Heart right ventricle (tissue), 16 donors: ENCODE results near the gene NPTXR. TPM values are rescaled to one million over a fixed set of nuclear protein-coding genes. Genes with fewer than 3 reads are reported as not detected.
"Not testable (repeated sequence)": the region's sequence is repeated elsewhere in the genome, so short reads cannot be mapped to it uniquely, and the experiment has no call there.

Experiments
- ATAC-seq, 8 donors: fragments of 200-7000 bp; cut with Tn5 transposase; one replicate each; pipeline ENCODE4 v1.9.1; 2020; ENCODE audit warnings: mild to moderate bottlenecking in 8 of 8, moderate library complexity in 8 of 8, moderate number of reproducible peaks in 1 of 8
- DNase-seq, 2 donors: peaks; one replicate each; pipeline ENCODE4 v3.0.0-alpha.2; 2020
- H3K27ac ChIP-seq, 10 donors: fragments of 200-600 bp; sonication (generic) in 2 of 10; one replicate each; pipeline versions ENCODE4 v1.5.0 to v1.8.0; 2020 to 2022; ENCODE audit warnings: mild to moderate bottlenecking in 3 of 10
- H3K27me3 ChIP-seq, 7 donors: fragments of 200-600 bp; one replicate each; pipeline ENCODE4 v1.8.0; 2021 to 2022; ENCODE audit warnings: mild to moderate bottlenecking in 2 of 7
- H3K36me3 ChIP-seq, 9 donors: fragments of 200-600 bp; sonication (generic) in 1 of 9; one replicate each; pipeline versions ENCODE4 v1.5.0 to v1.8.0; 2020 to 2022; ENCODE audit warnings: mild to moderate bottlenecking in 2 of 9
- H3K4me1 ChIP-seq, 9 donors: fragments of 200-600 bp; sonication (generic) in 1 of 9; one replicate each; pipeline versions ENCODE4 v1.5.0 to v1.8.0; 2020 to 2022; ENCODE audit warnings: mild to moderate bottlenecking in 4 of 9
- H3K4me3 ChIP-seq, 10 donors: fragments of 200-600 bp; sonication (generic) in 2 of 10; one replicate each; pipeline versions ENCODE4 v1.5.0 to v1.8.0; 2020 to 2022; ENCODE audit warnings: mild to moderate bottlenecking in 7 of 10, moderate library complexity in 2 of 10
- H3K9me3 ChIP-seq, 11 donors: fragments of 200-600 bp in 10 of 11; sonication (generic) in 2 of 11; one replicate each; pipeline versions ENCODE4 v1.5.0 to v1.8.0; 2013 to 2022; ENCODE audit warnings: mild to moderate bottlenecking in 2 of 11, control low read depth in 1 of 11, moderate library complexity in 1 of 11
- WGBS, 2 donors: extraction: QIAGEN DNeasy Blood & Tissue Kit; methylation state at CpG; one replicate each; pipeline ENCODE4 v1.1.7; 2013; ENCODE audit warnings: inconsistent platforms in 1 of 2; 5-methylcytosine and 5-hydroxymethylcytosine counted together
- intact Hi-C, 10 donors: fragments of 100-400 bp; cut with DNase I; formaldehyde crosslinking; loops; one replicate each; pipeline versions ENCODE4 v1.11.1 to v1.14.2; 2022
- polyA plus RNA-seq, 2 donors: library from polyadenylated mRNA; stranded (reverse); fragments of 200-250 nt; gene quantifications; one replicate each; pipeline ENCODE4 v1.2.3, GENCODE V29; 2013
- total RNA-seq, 10 donors: library from RNA; stranded (reverse); fragmentation: NEBNext Ultra II Directional in 3 of 10; extraction: Animal tissue kit (Norgen Biotek cat#: 25700) in 3 of 10; gene quantifications; one replicate each; pipeline versions ENCODE4 v1.2.1 to v1.2.4, GENCODE V29; 2021 to 2023
- TF ChIP-seq, protein P1 (sequence below), 9 donors: fragments of 200-600 bp; sonication (generic) in 2 of 9; IDR thresholded peaks; one replicate each; pipeline versions ENCODE4 v1.5.0 to v1.8.0; 2021 to 2022; ENCODE audit warnings: antibody characterized with exemption in 9 of 9, mild to moderate bottlenecking in 5 of 9, moderate library complexity in 1 of 9
- donor health status: Arrhythmogenic right ventricular cardiomyopathy.
- donor health status: ischemic (EF 13 %, LVEDD 7.1; RV severe dilation, severe dysfunction).
- donor health status: healthy with polysubstance abuse.
- donor health status: DM: no; HTN: yes; CAD: no.
- donor health status: DM: no; HTN: no; CAD: no.
- donor health status: ischemic (EF 25% LVEDD 6.9; RV normal size, moderate dysfunction).
- donor health status: ischemic (EF 25% LVEDD 5.7; RV mildly dilated, moderate dysfunction).
- donor health status: healthy.
- donor health status: DM: yes; HTN: yes; CAD: no.
- donor health status: Ischemic cardiomyopathy.
- donor health status: ischemic (EF 35%, LVEDD 5.7; RV mildly dilated, moderate dysfunction).
- donor health status: nonischemic (EF 11% LVEDD 7.7; RV severe dilation, severe dysfunction).
- donor health status: DM: yes; HTN: yes; CAD: no.
- donor health status: PGD.
- donor health status: ischemic (EF 29% LVEDD 5.4; RV normal size, mild dysfunction).
- donor health status: nonischemic (EF 23%, LVEDD 6.1; RV moderate dilation, normal function).

Gene NPTXR
- total and polyA plus RNA-seq, 12 donors: 8.6 to 32.9 (median 21.4) TPM

DNA sequence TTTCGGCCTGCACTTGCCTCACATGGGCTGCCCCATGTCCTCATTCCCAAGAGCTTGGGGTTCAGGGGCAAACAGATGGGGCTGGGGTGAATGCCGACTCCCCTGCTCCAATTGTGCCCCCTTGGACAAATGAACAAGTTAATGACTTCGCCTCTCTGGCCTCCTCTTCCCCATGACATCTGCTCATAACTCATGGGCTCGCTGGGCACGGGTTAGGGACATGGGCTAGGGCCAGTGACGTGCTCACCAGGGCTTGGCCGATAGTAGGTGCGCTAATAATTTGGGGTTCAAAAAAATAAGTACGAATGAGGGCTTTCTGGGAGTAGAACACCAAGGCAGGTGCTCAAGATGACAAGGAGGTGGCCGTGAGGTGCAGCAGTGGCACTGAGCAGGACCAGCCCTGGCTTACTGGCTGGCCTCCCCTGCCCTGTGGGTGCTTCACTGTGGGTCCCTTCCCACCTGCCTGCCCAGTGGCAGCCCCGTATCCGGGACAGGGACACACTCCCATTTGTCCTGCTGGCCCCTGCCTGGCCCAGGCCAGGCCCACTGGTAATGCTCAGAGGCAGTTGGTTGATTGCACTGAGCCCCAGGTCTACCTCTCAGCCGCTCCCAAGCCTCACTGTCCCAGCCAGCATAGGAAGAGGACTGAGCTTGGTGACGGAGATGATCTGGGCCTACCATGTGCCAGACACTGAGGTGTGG, 15.9 kb upstream of the NPTXR start:
- Histone ChIP-seq H3K9me3 (no peaks in the 10 kb centered on the region), H3K27ac (no peak overlapping the region), H3K36me3 (peaks cover 0 to under 1% (median 0%) of the 10 kb centered on the region in 9 donors), H3K4me1 (peaks cover 11 to 37% (median 29%) of the 10 kb centered on the region in 9 donors), H3K4me3 (no peak overlapping the region), H3K27me3 (no peaks in the 10 kb centered on the region)
- DNase-seq: no peak
- TF ChIP-seq, protein P1, sequence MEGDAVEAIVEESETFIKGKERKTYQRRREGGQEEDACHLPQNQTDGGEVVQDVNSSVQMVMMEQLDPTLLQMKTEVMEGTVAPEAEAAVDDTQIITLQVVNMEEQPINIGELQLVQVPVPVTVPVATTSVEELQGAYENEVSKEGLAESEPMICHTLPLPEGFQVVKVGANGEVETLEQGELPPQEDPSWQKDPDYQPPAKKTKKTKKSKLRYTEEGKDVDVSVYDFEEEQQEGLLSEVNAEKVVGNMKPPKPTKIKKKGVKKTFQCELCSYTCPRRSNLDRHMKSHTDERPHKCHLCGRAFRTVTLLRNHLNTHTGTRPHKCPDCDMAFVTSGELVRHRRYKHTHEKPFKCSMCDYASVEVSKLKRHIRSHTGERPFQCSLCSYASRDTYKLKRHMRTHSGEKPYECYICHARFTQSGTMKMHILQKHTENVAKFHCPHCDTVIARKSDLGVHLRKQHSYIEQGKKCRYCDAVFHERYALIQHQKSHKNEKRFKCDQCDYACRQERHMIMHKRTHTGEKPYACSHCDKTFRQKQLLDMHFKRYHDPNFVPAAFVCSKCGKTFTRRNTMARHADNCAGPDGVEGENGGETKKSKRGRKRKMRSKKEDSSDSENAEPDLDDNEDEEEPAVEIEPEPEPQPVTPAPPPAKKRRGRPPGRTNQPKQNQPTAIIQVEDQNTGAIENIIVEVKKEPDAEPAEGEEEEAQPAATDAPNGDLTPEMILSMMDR (IDR thresholded peaks at IDR 0.05): no peak
- intact Hi-C loops: loop anchor here in 3 of 10 donors (10.0 kb wide), 4 partner anchors 85 to 455 kb away; partner anchors contain the start of gene RPL3 (in 1 of the 3)
- no peak for ATAC-seq
- WGBS, 2 donors: 83 to 84% methylated on average over 14 of the region's 14 CpGs

DNA sequence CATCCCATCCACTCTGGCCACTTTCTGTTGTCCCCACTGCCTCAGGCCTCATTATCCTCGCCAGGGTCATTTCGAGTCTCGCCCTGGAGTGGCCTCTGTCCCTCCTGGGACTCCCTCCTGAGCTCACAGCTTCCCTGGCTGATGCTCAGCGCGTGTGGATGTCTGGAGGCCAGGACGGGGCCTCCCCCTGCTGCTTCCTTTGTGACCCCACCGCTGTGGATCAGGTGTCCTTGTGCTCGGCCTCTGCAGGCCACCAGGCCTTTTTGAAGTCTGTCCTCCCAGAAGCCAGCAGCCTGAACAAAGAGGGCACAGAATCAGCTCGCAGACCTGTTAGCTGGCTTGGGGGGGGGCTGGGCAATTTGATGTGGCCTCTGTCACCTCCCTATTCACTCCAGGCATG, 14.7 kb upstream of the NPTXR start:
- no peak for ATAC-seq
- Histone ChIP-seq H3K4me3 (no peak overlapping the region), H3K36me3 (no peaks in the 10 kb centered on the region), H3K9me3 (no peaks in the 10 kb centered on the region), H3K27me3 (no peaks in the 10 kb centered on the region), H3K27ac (no peak overlapping the region), H3K4me1 (peaks cover 5 to 25% (median 16%) of the 10 kb centered on the region in 9 donors)
- WGBS, 2 donors: 65 to 68% methylated on average over 9 of the region's 9 CpGs
- TF ChIP-seq, protein P1 (IDR thresholded peaks at IDR 0.05): no peak
- intact Hi-C loops: no loop called here
- DNase-seq: no peak

DNA sequence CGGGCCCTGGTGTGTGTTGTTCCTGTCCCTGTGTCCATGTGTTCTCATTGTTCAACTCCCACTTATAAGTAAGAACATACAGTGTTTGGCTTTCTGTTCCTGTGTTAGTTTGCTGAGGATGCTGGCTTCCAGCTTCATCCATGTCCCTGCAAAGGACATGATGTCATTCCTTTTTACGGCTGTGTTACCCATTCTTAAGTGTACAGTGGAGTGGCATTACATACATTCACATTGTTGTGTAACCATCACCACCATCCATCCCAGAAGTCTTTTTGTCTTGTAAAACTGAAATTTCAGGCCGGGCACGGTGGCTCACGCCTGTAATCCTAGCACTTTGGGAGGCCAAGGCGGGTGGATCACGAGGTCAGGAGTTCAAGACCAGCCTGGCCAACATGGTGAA, 10.6 kb upstream of the NPTXR start:
- H3K4me1 ChIP-seq, H3K9me3 ChIP-seq, H3K27ac ChIP-seq, intact Hi-C loops, H3K4me3 ChIP-seq, H3K36me3 ChIP-seq, ATAC-seq, DNase-seq, H3K27me3 ChIP-seq: not testable (repeated sequence)
- WGBS, 2 donors: 87 to 88% methylated on average over 7 of the region's 7 CpGs

DNA sequence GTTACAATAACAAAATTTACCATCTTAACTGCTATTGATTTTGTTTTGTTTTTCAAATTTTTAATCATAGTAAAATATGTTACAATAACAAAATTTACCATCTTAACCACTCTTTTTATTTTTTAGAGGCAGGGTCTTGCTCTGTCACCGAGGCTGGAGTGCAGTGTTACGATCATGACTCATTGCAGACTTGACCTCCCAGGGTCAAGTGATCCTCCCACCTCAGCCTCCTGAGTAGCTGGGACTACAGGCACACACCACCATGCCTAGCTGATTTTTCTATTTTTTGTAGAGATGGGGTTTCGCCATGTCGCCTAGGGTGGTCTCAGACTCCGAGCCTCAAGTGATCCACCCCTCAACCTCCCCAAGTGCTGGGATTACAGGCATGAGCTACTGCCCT, 10.1 kb upstream of the NPTXR start:
- H3K27ac ChIP-seq, H3K36me3 ChIP-seq, H3K27me3 ChIP-seq, H3K4me1 ChIP-seq, H3K4me3 ChIP-seq, ATAC-seq, intact Hi-C loops, H3K9me3 ChIP-seq, DNase-seq: not testable (repeated sequence)
- 81% methylated on average over 5 of the region's 5 CpGs for WGBS, 2 donors

DNA sequence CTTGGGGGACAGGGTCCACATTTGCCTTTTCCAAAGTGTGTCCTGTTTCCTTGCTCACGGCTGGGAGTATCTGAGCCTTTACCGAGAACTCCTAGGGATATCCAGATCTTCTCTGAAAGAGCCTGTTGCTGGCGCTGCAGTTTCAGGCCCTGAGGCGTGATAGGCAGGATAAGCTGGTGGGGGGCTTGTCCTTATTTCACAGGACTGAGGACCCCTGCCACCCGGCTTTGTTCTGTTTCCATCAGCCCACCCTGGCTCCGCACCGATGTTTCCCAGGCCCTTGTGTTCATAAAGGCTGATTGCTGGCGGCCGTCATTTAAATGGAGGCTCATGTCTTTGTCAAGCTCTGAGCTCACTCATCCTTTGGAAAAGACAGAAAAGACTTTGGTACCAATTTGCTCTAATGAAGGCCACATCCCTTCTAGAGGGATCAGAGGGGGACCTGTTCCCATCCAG, 9.4 kb upstream of the NPTXR start:
- no peak overlapping the region for H3K27ac ChIP-seq
- no peak for ATAC-seq
- intact Hi-C loops: no loop called here
- H3K36me3 ChIP-seq: no peaks in the 10 kb centered on the region
- H3K9me3 ChIP-seq: no peaks in the 10 kb centered on the region
- TF ChIP-seq, protein P1 (IDR thresholded peaks at IDR 0.05): no peak
- H3K4me3 ChIP-seq: no peak overlapping the region
- no peak for DNase-seq
- WGBS, 2 donors: 68 to 72% methylated on average over 9 of the region's 9 CpGs
- H3K4me1 ChIP-seq: no peaks in the 10 kb centered on the region
- peaks cover 0 to 7% (median 4%) of the 10 kb centered on the region in 7 donors for H3K27me3 ChIP-seq
